K562 (cell line): ENCODE measurements around the gene DDAH1. TPM values are rescaled to one million over a fixed set of nuclear protein-coding genes. Genes with fewer than 3 reads are reported as not detected.

Experiments
- ATAC-seq: fragments of 200-7000 bp; cut with Tn5 transposase; 3 replicates; pipeline ENCODE4 v1.9.1; 2020; ENCODE audit warnings: moderate library complexity
- BruUV-seq: library from RNA; stranded (reverse); fragments of 400-500 nt; replicated peaks from 2 replicates; lab custom pipeline; 2021; lab: Mats Ljungman, UMichigan
- CTCF ChIA-PET: fragments of 300-600 bp; formaldehyde crosslinking; extraction: SDS; loops from one replicate; lab custom pipeline; 2021; ENCODE audit warnings: low intra/inter-chr PET ratio; lab: Yijun Ruan, JAX
- POLR2A ChIA-PET: fragments of 300-600, 350-650 bp; sonication (Branson Sonifier 250); formaldehyde crosslinking; extraction: SDS; loops from one replicate; lab custom pipeline; 2021; ENCODE audit warnings: antibody characterized with exemption, inconsistent platforms; lab: Yijun Ruan, JAX
- DNase-seq, 4 experiments: peaks; one replicate each; pipeline versions ENCODE4 v3.0.0 to v3.0.0-alpha.2; 2011 to 2018; ENCODE audit warnings: low spot score in 3 of 4, mixed read lengths in 3 of 4; ENCODE audit errors: extremely low read depth in 1 of 4
- FAIRE-seq: peaks from 2 replicates; lab custom pipeline; 2011; peaks lifted over from hg19 to GRCh38; lab: Jason Lieb, UNC
- H2AFZ ChIP-seq: 2 replicates; pipeline ENCODE4 v1.6.0; 2011; ENCODE audit warnings: low read depth, low read length, control low read depth, inconsistent platforms
- H3K27ac ChIP-seq: fragments of 200-600 bp; 3 replicates; pipeline ENCODE4 v1.8.0; 2011; ENCODE audit warnings: low read depth, mild to moderate bottlenecking, control low read depth, inconsistent platforms, low read length, moderate library complexity, mixed read lengths; ENCODE audit errors: extremely low read depth
- H3K27me3 ChIP-seq, 2 experiments: fragments of 300-600 bp in 1 of 2; 2 replicates in 1 of 2; 3 replicates in 1 of 2; pipeline versions ENCODE4 v1.6.0 to v1.8.0; 2011; ENCODE audit warnings: inconsistent platforms in 2 of 2, low read length in 2 of 2, mild to moderate bottlenecking in 1 of 2, mixed read lengths in 1 of 2, moderate library complexity in 1 of 2; ENCODE audit not compliant: control insufficient read depth in 2 of 2, insufficient read depth in 2 of 2
- H3K36me3 ChIP-seq: fragments of 300-600 bp; 3 replicates; pipeline ENCODE4 v1.8.0; 2011; ENCODE audit warnings: mild to moderate bottlenecking, low read length, inconsistent platforms; ENCODE audit not compliant: control insufficient read depth, insufficient read depth
- H3K4me1 ChIP-seq, 2 experiments: fragments of 200-600 bp in 1 of 2; replicated peaks in 1 of 2; 2 replicates in 1 of 2; 3 replicates in 1 of 2; pipeline versions ENCODE4 v1.5.1 to v1.8.0; 2011; ENCODE audit warnings: inconsistent platforms in 2 of 2, low read length in 2 of 2, mild to moderate bottlenecking in 1 of 2, mixed read lengths in 1 of 2, moderate library complexity in 1 of 2; ENCODE audit not compliant: control insufficient read depth in 2 of 2, insufficient read depth in 2 of 2
- H3K4me2 ChIP-seq: 2 replicates; pipeline ENCODE4 v1.6.1; 2011; ENCODE audit warnings: low read length, control low read depth, inconsistent platforms, mixed read lengths; ENCODE audit not compliant: insufficient read depth
- H3K4me3 ChIP-seq: fragments of 200-600 bp; sonication (generic), shearing (Covaris generic); 2 replicates; pipeline ENCODE4 v1.5.1; 2016; ENCODE audit warnings: control low read depth, inconsistent platforms
- H3K79me2 ChIP-seq: fragments of 200-600 bp; 3 replicates; pipeline ENCODE4 v1.8.0; 2011; ENCODE audit warnings: low read length, inconsistent platforms; ENCODE audit not compliant: control insufficient read depth, insufficient read depth
- H3K9ac ChIP-seq, 2 experiments: 2 replicates each; pipeline versions ENCODE4 v1.6.0 to v1.6.1; 2011; ENCODE audit warnings: low read depth in 2 of 2, low read length in 2 of 2, control low read depth in 1 of 2, inconsistent platforms in 1 of 2, mild to moderate bottlenecking in 1 of 2, mixed read lengths in 1 of 2; ENCODE audit not compliant: insufficient read depth in 1 of 2
- H3K9me1 ChIP-seq: one replicate; pipeline ENCODE4 v1.6.0; 2011; ENCODE audit warnings: inconsistent platforms, mild to moderate bottlenecking, low read length, moderate library complexity; ENCODE audit not compliant: control insufficient read depth, insufficient read depth
- H3K9me3 ChIP-seq: replicated peaks from 2 replicates; pipeline ENCODE4 v1.5.1; 2011; ENCODE audit warnings: low read depth, low read length, inconsistent platforms; ENCODE audit not compliant: control insufficient read depth, insufficient read depth
- H4K20me1 ChIP-seq: replicated peaks from 2 replicates; pipeline ENCODE4 v1.6.1; 2011; ENCODE audit warnings: low read length, inconsistent platforms, mixed read lengths; ENCODE audit not compliant: control insufficient read depth, insufficient read depth
- AFF4 ChIP-seq: sonication (generic); formaldehyde crosslinking; IDR thresholded peaks from 2 replicates; pipeline ENCODE4 v1.8.0; 2023; ENCODE audit warnings: mild to moderate bottlenecking, missing genetic modification reagents
- GTF2F1 ChIP-seq: IDR thresholded peaks from 2 replicates; pipeline ENCODE4 v1.6.1; 2011; ENCODE audit warnings: low read depth, low read length, improper control_type of control experiment
- MYC ChIP-seq, 2 experiments: fragments of 250-450 bp in 1 of 2; sonication (Bioruptor Pico) in 1 of 2; IDR thresholded peaks; 2 replicates each; pipeline versions ENCODE4 v1.5.1 to v1.6.1; 2012 to 2021; ENCODE audit warnings: low read depth in 2 of 2, borderline replicate concordance in 1 of 2, improper control_type of control experiment in 1 of 2, low read length in 1 of 2, mild to moderate bottlenecking in 1 of 2, moderate library complexity in 1 of 2
- NR4A1 ChIP-seq, 2 experiments: fragments of 250-450 bp in 1 of 2; fragments of 450-650 bp in 1 of 2; sonication (Bioruptor Pico) in 1 of 2; IDR thresholded peaks; 2 replicates each; pipeline versions ENCODE4 v1.4.0 to v1.6.1; 2016 to 2020; ENCODE audit warnings: mild to moderate bottlenecking in 2 of 2, missing compliant biosample characterization in 1 of 2, missing genetic modification characterization in 1 of 2, moderate library complexity in 1 of 2
- PPARD ChIP-seq: fragments of 250-450 bp; sonication (Bioruptor Pico); IDR thresholded peaks from 2 replicates; pipeline ENCODE4 v1.8.0; 2022; ENCODE audit warnings: inconsistent platforms, mild to moderate bottlenecking, moderate library complexity
- PURB ChIP-seq: sonication (generic); formaldehyde crosslinking; IDR thresholded peaks from 2 replicates; pipeline ENCODE4 v1.9.0; 2021; ENCODE audit warnings: low read depth, mild to moderate bottlenecking, missing genetic modification reagents
- SMARCB1 ChIP-seq: IDR thresholded peaks from 2 replicates; pipeline ENCODE4 v1.6.1; 2011; ENCODE audit warnings: improper control_type of control experiment, low read depth; ENCODE audit not compliant: insufficient read length
- SOX6 ChIP-seq: fragments of 450-650 bp; IDR thresholded peaks from 2 replicates; pipeline ENCODE4 v1.6.1; 2014; ENCODE audit warnings: mild to moderate bottlenecking
- ZBTB11 ChIP-seq, 3 experiments: fragments of 200-800 bp in 1 of 3; fragments of 250-450 bp in 1 of 3; fragments of 450-650 bp in 1 of 3; sonication (Bioruptor Pico) in 1 of 3; sonication (Bioruptor generic) in 1 of 3; formaldehyde crosslinking in 1 of 3; IDR thresholded peaks; 2 replicates each; pipeline versions ENCODE4 v1.6.1 to v1.8.0; 2016 to 2022; ENCODE audit warnings: mild to moderate bottlenecking in 2 of 3, missing genetic modification characterization in 2 of 3, missing compliant biosample characterization in 1 of 3, moderate library complexity in 1 of 3
- ZEB2 ChIP-seq: fragments of 450-650 bp; IDR thresholded peaks from 2 replicates; pipeline ENCODE4 v1.6.1; 2016
- ZNF3 ChIP-seq: fragments of 250-450 bp; sonication (Bioruptor Pico); IDR thresholded peaks from 2 replicates; pipeline ENCODE4 v1.5.0; 2021; ENCODE audit warnings: mild to moderate bottlenecking, moderate library complexity
- WGBS: fragments of 100-300 bp; shearing (Covaris generic); methylation state at CpG from one replicate; pipeline ENCODE4 v1.1.6; 2016; ENCODE audit warnings: low coverage, mixed read lengths; ENCODE audit not compliant: insufficient coverage; ENCODE audit errors: missing lambda C conversion rate; 5-methylcytosine and 5-hydroxymethylcytosine counted together
- in situ Hi-C: fragments of 300-500 bp; cut with MboI; formaldehyde crosslinking; loops from 4 replicates; pipeline ENCODE4 v1.15.0; 2018; ENCODE audit warnings: inconsistent platforms, mixed read lengths
- intact Hi-C: fragments of 100-400 bp; cut with micrococcal nuclease; formaldehyde crosslinking; loops from 2 replicates; pipeline ENCODE4 v1.14.2; 2022
- polyA plus RNA-seq, 8 experiments: library from polyadenylated mRNA; depleted of rRNA in 4 of 8; stranded (reverse) in 5 of 8; unstranded in 3 of 8; fragments of >200 nt; fragmentation: Nextera tagmentation in 2 of 8; fragmentation: Illumina TruSeq in 1 of 8; extraction: Ambion mirVana in 2 of 8; extraction: Trizol in 1 of 8; gene quantifications; 2 replicates each; pipeline versions ENCODE4 v1.2.1 to v1.2.3, GENCODE V29; 2011 to 2014; ENCODE audit warnings: inconsistent platforms in 1 of 8, missing spikeins in 1 of 8
- total RNA-seq, 7 experiments: library from RNA; depleted of rRNA in 6 of 7; stranded (reverse); fragments of >200 nt in 6 of 7; fragmentation: Illumina TruSeq in 2 of 7; extraction: Trizol in 2 of 7; gene quantifications; 2 replicates each; pipeline versions ENCODE4 v1.2.1 to v1.2.3, GENCODE V29; 2011 to 2021; ENCODE audit warnings: low replicate concordance in 1 of 7
- TF ChIP-seq, protein P1 (sequence below), 3 experiments: fragments of 200-800 bp in 1 of 3; sonication (Bioruptor generic) in 1 of 3; sonication (generic) in 1 of 3; formaldehyde crosslinking in 1 of 3; IDR thresholded peaks; 2 replicates each; pipeline versions ENCODE4 v1.6.1 to v1.8.0; 2016 to 2022; ENCODE audit warnings: mild to moderate bottlenecking in 2 of 3, missing compliant biosample characterization in 2 of 3, missing genetic modification characterization in 2 of 3, missing genetic modification reagents in 1 of 3

DDAH1 gene
- total and polyA plus RNA-seq, 9 of the 15 experiments (the other 6 are each of a cell fraction or from before 2014, with no cell fraction given): 0.04 to 0.24 (median 0.10) TPM

DNA sequence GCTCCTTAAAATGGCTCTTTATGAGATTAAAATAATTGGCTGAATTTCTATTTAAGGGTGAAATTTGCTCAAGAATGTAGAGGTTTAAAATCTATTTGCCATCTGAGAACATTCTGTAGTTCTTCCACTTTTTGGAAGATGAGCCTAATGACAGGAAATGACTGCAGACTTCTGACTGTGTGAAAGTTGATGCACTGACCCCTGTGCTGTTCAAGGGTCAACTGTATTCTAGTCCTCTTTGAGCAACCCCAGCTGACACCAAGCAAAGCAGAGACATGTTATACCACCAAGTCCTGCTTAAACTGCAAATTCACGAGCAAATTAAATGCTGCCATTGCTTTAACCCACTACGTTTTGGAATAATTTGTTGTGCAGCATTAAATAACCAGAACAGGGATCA lies 26.6 kb downstream of the DDAH1 start:
- in situ Hi-C loops (no loop called here), intact Hi-C loops (no loop called here)
- Histone ChIP-seq H2AFZ (no peak overlapping the region), H3K9me3 (no peaks in the 10 kb centered on the region), H3K36me3 (no peaks in the 10 kb centered on the region), H3K4me2 (no peak overlapping the region)
- WGBS: 0% methylated on average over 2 of the region's 2 CpGs
- CTCF ChIA-PET: no interaction called here
- TF ChIP-seq GTF2F1 (no peak), SMARCB1 (no peak), AFF4 (no peak), SOX6 (no peak), ZBTB11 (CRISPR knock-in tag; IDR thresholded peaks at IDR 0.05) (no peak), NR4A1 (CRISPR knock-in tag; IDR thresholded peaks at IDR 0.05) (no peak), NR4A1 (tag; IDR thresholded peaks at IDR 0.05) (no peak), PPARD (no peak), ZEB2 (no peak), PURB (no peak), MYC (IDR thresholded peaks at IDR 0.05; ENCODE audit: low read depth, low read length) (no peak), MYC (CRISPR knock-in tag; IDR thresholded peaks at IDR 0.05; ENCODE audit: borderline replicate concordance, low read depth) (no peak), ZNF3 (no peak)
- TF ChIP-seq, protein P1, sequence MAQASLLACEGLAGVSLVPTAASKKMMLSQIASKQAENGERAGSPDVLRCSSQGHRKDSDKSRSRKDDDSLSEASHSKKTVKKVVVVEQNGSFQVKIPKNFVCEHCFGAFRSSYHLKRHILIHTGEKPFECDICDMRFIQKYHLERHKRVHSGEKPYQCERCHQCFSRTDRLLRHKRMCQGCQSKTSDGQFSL (CRISPR knock-in tag; IDR thresholded peaks at IDR 0.05): no peak
- TF ChIP-seq, protein P1 (tag; IDR thresholded peaks at IDR 0.05): no peak
- TF ChIP-seq, all 486 proteins: peak for 0
- Histone ChIP-seq H3K4me3 (no peak overlapping the region), H3K9ac (no peak overlapping the region), H3K27ac (no peak overlapping the region), H3K79me2 (no peaks in the 10 kb centered on the region), H3K27me3 (no peaks in the 10 kb centered on the region), H4K20me1 (no peaks in the 10 kb centered on the region), H3K9me1 (no peaks in the 10 kb centered on the region), H3K4me1 (no peaks in the 10 kb centered on the region; a peak in 1 of 5 replicates)
- DNase-seq: no peak
- FAIRE-seq: peak; percentile 29
- POLR2A ChIA-PET: no interaction called here
- BruUV-seq: no TSS peak
- no peak for ATAC-seq
